Right lobe of liver (tissue), 4 donors: ENCODE measurements around the gene PGM3.

ENCODE experiments used
- CTCF ChIP-seq, 4 donors: fragments of 200-600 bp in 3 of 4; fragments of 450-650 bp in 1 of 4; IDR thresholded peaks; one replicate each; pipeline versions ENCODE4 v1.5.1 to v1.8.0; 2016 to 2022; ENCODE audit warnings: antibody characterized with exemption in 4 of 4, mild to moderate bottlenecking in 2 of 4
- POLR2A ChIP-seq: fragments of 450-650 bp; IDR thresholded peaks from one replicate; pipeline ENCODE4 v1.6.1; 2017; ENCODE audit warnings: antibody characterized with exemption, mild to moderate bottlenecking
- donor health status: DM: no; HTN: no; CAD: no.
- donor health status: DM: no; HTN: no; CAD: no.
- donor health status: DM: no; HTN: yes; CAD: no.

GRCh38 chr6:83167726-83168278 lies 25.3 kb downstream of the PGM3 start:
- TF ChIP-seq CTCF (IDR thresholded peaks at IDR 0.05) (no peak), POLR2A (no peak)
